Stomach (tissue), 4 donors: Measurements from ENCODE around the gene TJP2.

Experiments
- POLR2A ChIP-seq, 4 donors: fragments of 450-650 bp; IDR thresholded peaks; one replicate each; pipeline ENCODE4 v1.6.1; 2016; ENCODE audit warnings: antibody characterized with exemption in 4 of 4, control low read depth in 2 of 4, mild to moderate bottlenecking in 1 of 4, moderate library complexity in 1 of 4
- POLR2AphosphoS5 ChIP-seq, 3 donors: sonication (generic); formaldehyde crosslinking; IDR thresholded peaks; one replicate each; pipeline ENCODE4 v1.6.1; 2016; ENCODE audit warnings: antibody characterized with exemption in 3 of 3
- TF ChIP-seq, protein P1 (sequence below), 7 experiments: fragments of 450-650 bp in 4 of 7; fragments of 200-600 bp in 3 of 7; sonication (generic) in 3 of 7; IDR thresholded peaks; one replicate each; pipeline ENCODE4 v1.5.1; 2016 to 2019; ENCODE audit warnings: antibody characterized with exemption in 7 of 7, control low read depth in 2 of 7, mild to moderate bottlenecking in 1 of 7

DNA sequence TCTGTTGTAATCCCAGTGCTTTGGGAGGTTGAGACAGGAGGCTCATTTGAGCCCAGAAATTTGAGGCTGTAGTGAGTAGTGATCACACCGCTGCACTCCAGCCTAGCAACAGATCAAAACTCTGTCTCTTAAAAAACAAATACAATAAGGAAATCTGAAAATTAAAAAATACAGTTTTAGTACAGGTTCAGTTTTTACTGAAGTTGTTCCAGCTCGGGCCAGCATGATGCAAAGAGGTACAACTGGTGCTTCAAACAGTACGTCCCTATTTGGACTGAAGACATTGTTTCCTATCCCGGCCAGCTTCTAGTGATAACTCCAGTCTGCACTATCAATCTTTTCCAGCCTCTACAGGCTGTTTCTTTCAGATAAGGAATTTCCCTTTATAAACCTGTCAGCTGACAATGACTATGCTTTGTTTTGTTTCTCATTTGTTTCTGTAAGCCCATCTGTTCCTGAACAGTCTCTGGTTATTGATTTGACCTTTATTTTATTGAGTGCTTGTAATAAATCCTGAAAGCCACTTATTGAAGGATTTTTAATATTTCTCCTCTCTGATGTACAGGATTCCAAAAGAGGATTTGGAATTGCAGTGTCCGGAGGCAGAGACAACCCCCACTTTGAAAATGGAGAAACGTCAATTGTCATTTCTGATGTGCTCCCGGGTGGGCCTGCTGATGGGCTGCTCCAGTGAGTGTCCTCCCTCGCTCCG lies 41.9 kb downstream of the TJP2 start:
- TF ChIP-seq, protein P1, sequence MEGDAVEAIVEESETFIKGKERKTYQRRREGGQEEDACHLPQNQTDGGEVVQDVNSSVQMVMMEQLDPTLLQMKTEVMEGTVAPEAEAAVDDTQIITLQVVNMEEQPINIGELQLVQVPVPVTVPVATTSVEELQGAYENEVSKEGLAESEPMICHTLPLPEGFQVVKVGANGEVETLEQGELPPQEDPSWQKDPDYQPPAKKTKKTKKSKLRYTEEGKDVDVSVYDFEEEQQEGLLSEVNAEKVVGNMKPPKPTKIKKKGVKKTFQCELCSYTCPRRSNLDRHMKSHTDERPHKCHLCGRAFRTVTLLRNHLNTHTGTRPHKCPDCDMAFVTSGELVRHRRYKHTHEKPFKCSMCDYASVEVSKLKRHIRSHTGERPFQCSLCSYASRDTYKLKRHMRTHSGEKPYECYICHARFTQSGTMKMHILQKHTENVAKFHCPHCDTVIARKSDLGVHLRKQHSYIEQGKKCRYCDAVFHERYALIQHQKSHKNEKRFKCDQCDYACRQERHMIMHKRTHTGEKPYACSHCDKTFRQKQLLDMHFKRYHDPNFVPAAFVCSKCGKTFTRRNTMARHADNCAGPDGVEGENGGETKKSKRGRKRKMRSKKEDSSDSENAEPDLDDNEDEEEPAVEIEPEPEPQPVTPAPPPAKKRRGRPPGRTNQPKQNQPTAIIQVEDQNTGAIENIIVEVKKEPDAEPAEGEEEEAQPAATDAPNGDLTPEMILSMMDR (IDR thresholded peaks at IDR 0.05), result no peak
- TF ChIP-seq POLR2A (IDR thresholded peaks at IDR 0.05), result no peak
- no peak for TF ChIP-seq POLR2AphosphoS5 (IDR thresholded peaks at IDR 0.05)
